ENCODE measurements around the gene SUSD3.

The SUSD3 gene

DNA sequence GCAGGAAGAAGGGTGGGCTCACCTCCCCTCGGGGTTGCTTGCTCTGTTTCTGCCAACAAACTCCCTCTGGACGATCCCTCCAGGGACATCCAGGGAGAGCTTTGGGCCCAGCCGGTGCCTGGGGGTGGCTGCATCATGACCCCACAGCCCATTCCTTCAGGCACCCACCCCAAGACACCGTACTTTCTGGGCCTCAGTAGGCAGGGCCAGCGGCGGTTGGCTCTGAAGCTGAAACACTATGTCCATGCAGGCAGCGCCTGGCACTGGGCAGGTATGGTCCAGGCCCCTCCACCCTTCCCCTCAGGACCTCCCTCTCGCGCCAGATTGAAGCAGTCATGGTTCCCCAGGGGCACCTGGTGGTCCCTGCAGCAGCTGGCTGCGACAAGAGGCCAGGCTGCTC lies 18.5 kb upstream of the SUSD3 start:
- H3K4me3 ChIP-seq (ENCODE audit: extremely low read depth, insufficient read depth, low read length, poor library complexity, severe bottlenecking), result no peak overlapping the region
- WGBS, 2 experiments (ENCODE audit: insufficient coverage in 2 of 2), result 84 to 93% methylated on average over 8 to 9 of the region's 10 CpGs
- H3K9me3 ChIP-seq (ENCODE audit: control insufficient read depth, low read length), result no peaks in the 10 kb centered on the region
- no peaks in the 10 kb centered on the region for H3K36me3 ChIP-seq (ENCODE audit: control insufficient read depth, insufficient read depth, low read length)
- no peak overlapping the region for H3K27ac ChIP-seq (ENCODE audit: low read depth, low read length, severe bottlenecking)
- no peaks in the 10 kb centered on the region for H3K4me1 ChIP-seq (ENCODE audit: control insufficient read depth, insufficient read depth, low read length, poor library complexity, severe bottlenecking)

DNA sequence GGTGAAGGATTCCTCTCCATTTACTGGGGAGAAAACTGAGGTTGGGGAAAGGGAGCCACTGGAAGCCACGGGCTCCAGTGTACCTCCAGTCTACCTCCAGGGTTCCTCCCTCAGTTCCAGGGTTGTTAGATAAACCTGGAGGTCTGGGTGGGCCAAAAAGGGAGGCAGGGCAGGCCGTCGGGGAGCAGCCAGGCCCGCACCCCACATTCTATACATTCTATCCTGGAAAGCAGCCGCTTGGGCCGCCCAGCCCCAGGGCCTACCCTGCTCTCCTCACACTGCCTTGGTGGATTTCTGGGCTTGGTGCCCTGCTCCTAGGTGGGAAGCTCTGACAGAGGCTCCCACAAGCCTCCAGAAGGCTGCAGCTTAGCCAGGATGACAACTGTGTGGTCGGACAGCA lies 18.1 kb upstream of the SUSD3 start:
- H3K4me3 ChIP-seq (ENCODE audit: extremely low read depth, insufficient read depth, low read length, poor library complexity, severe bottlenecking), result no peak overlapping the region
- H3K27ac ChIP-seq (ENCODE audit: low read depth, low read length, severe bottlenecking), result no peak overlapping the region
- H3K9me3 ChIP-seq (ENCODE audit: control insufficient read depth, low read length), result no peaks in the 10 kb centered on the region
- 88 to 97% methylated on average over 4 to 6 of the region's 7 CpGs for WGBS, 2 experiments (ENCODE audit: insufficient coverage in 2 of 2)
- no peaks in the 10 kb centered on the region for H3K36me3 ChIP-seq (ENCODE audit: control insufficient read depth, insufficient read depth, low read length)
- no peaks in the 10 kb centered on the region for H3K4me1 ChIP-seq (ENCODE audit: control insufficient read depth, insufficient read depth, low read length, poor library complexity, severe bottlenecking)

DNA sequence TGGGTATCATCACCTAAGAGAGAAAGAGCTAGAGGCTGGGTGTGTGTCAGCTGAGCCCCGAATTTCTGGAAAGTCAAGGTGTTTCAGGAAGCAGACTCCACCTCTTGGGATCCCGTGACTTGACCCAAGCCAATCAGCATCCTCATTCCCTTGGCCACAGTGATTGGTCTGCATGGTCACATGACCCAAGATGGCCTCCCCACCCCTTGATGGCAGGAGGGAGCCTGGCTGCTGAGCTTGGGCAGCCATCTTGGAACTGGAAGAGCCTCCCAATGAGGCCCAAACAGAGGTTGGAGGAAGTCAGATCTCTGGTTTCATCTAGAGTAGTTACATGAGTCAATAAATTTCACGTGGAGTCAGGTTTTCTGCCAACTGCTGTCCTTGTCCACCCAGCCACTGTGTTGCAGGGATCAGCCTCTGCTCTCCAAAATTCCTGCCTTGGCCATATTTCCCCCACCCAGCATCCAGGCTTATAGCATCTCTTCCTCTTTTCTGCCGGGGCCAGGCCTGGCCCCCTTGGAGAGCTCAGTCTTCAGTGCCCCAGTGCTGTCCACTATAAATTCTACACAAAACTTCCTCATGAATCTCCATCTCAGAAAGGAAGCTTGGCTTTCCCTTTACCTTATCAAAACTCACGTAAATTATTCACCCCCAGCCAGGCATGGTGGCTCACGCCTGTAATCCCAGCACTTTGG lies 17.2 kb upstream of the SUSD3 start:
- no peaks in the 10 kb centered on the region for H3K9me3 ChIP-seq (ENCODE audit: control insufficient read depth, low read length)
- no peak overlapping the region for H3K27ac ChIP-seq (ENCODE audit: low read depth, low read length, severe bottlenecking)
- 86 to 93% methylated on average over 5 to 6 of the region's 6 CpGs for WGBS, 2 experiments (ENCODE audit: insufficient coverage in 2 of 2)
- H3K4me1 ChIP-seq (ENCODE audit: control insufficient read depth, insufficient read depth, low read length, poor library complexity, severe bottlenecking), result no peaks in the 10 kb centered on the region
- no peaks in the 10 kb centered on the region for H3K36me3 ChIP-seq (ENCODE audit: control insufficient read depth, insufficient read depth, low read length)
- no peak overlapping the region for H3K4me3 ChIP-seq (ENCODE audit: extremely low read depth, insufficient read depth, low read length, poor library complexity, severe bottlenecking)

DNA sequence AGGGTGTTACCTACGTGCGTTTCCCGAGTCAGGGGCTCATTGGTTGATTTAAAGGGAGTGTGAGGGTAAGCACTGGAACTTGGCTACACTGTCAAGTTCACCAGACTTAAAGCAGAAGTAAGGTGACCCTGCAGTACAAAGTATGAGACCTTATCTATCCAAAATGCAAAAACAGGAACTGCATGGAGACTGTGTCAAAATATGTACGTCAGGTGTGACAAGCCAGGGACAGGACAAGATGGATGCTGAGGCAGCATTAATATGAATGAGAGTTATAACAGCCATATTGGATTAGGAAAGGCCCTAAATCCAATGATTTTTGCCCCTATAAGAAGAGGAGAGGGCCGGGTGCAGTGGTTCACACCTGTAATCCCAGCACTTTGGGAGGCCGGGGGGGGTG lies 15.4 kb upstream of the SUSD3 start:
- no peak overlapping the region for H3K27ac ChIP-seq (ENCODE audit: low read depth, low read length, severe bottlenecking)
- WGBS, 2 experiments (ENCODE audit: insufficient coverage in 2 of 2), result 89 to 94% methylated on average over 4 to 5 of the region's 6 CpGs
- no peaks in the 10 kb centered on the region for H3K4me1 ChIP-seq (ENCODE audit: control insufficient read depth, insufficient read depth, low read length, poor library complexity, severe bottlenecking)

DNA sequence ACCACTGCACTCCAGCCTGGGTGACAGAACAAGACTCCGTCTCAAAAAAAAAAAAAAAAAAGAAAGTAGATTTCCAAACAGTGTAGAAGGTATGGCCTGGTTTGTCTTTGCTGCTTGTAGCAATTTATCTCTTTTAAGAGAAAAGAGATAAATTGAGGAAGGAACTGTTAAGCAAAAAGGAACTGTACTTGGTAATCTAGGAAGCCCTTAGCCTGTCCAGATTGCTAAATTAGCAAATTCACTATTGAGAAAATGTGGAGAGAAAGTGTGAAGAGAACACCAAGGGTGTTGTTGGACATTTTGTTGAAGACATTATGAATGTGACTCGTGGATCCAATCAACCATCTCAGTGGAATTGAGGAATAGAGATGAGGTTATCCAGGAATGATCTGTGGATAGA lies 13.0 kb upstream of the SUSD3 start:
- H3K36me3 ChIP-seq (ENCODE audit: control insufficient read depth, insufficient read depth, low read length), result no peaks in the 10 kb centered on the region
- WGBS, 2 experiments (ENCODE audit: insufficient coverage in 2 of 2), result 67 to 100% methylated on average over 1 of the region's 2 CpGs
- H3K4me1 ChIP-seq (ENCODE audit: control insufficient read depth, insufficient read depth, low read length, poor library complexity, severe bottlenecking), result no peaks in the 10 kb centered on the region

More for the DNA sequence above, 15.4 kb upstream of the SUSD3 start:
- Histone ChIP-seq H3K36me3 (ENCODE audit: control insufficient read depth, insufficient read depth, low read length) (no peaks in the 10 kb centered on the region), H3K4me3 (ENCODE audit: extremely low read depth, insufficient read depth, low read length, poor library complexity, severe bottlenecking) (no peak overlapping the region), H3K9me3 (ENCODE audit: control insufficient read depth, low read length) (no peaks in the 10 kb centered on the region)

DNA sequence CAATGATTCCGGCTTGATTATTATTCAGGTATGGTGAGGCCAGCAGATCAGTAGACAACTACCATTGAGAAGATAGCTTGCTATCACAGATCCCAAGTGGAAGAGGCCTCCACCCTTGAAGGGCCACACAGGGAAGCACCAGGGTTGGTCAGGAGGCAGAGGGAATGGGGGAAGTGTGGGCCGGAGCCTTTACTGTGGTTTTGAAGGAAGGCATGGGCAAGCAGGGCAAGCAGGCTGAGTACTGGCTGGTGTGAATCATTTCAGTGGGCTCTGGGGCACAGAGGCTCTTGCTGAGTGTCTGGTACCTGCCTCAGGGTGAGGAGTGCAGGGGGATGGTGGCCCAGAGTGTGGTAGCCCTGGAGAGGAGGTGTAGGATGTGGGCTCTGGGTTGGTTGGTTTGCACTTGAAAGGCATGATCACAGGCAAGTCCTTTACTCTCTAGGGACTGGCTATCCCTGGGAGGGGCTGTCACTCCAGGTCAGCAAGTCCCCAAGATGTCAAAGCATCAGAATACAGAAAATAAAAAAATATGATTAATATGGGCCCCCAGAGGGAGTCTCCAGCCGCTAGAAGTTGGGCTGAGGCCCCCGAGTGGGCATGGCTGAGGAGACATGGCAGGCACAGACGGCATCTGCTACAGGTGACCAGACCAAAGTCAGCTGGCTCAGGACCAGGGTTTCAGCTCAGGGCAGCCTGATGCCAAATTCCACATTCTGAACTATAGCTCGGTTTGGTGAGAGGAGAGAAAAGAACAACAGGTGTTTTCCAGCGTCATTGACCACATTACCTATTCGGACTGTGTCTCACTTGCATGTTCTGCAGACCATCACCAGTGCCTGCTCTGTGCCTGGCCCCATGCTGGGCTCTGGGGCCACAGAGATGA lies 9.7 kb upstream of the SUSD3 start:
- peaks cover 4% of the 10 kb centered on the region for H3K4me1 ChIP-seq (ENCODE audit: control insufficient read depth, insufficient read depth, low read length, poor library complexity, severe bottlenecking)
- H3K36me3 ChIP-seq (ENCODE audit: control insufficient read depth, insufficient read depth, low read length), result no peaks in the 10 kb centered on the region
- no peak overlapping the region for H3K4me3 ChIP-seq (ENCODE audit: extremely low read depth, insufficient read depth, low read length, poor library complexity, severe bottlenecking)
- no peaks in the 10 kb centered on the region for H3K9me3 ChIP-seq (ENCODE audit: control insufficient read depth, low read length)
- H3K27ac ChIP-seq (ENCODE audit: low read depth, low read length, severe bottlenecking), result no peak overlapping the region
- WGBS, 2 experiments (ENCODE audit: insufficient coverage in 2 of 2), result 89 to 90% methylated on average over 5 to 8 of the region's 8 CpGs

More for the DNA sequence above, 13.0 kb upstream of the SUSD3 start:
- H3K9me3 ChIP-seq (ENCODE audit: control insufficient read depth, low read length), result no peaks in the 10 kb centered on the region
- H3K27ac ChIP-seq (ENCODE audit: low read depth, low read length, severe bottlenecking), result no peak overlapping the region
- H3K4me3 ChIP-seq (ENCODE audit: extremely low read depth, insufficient read depth, low read length, poor library complexity, severe bottlenecking), result no peak overlapping the region

DNA sequence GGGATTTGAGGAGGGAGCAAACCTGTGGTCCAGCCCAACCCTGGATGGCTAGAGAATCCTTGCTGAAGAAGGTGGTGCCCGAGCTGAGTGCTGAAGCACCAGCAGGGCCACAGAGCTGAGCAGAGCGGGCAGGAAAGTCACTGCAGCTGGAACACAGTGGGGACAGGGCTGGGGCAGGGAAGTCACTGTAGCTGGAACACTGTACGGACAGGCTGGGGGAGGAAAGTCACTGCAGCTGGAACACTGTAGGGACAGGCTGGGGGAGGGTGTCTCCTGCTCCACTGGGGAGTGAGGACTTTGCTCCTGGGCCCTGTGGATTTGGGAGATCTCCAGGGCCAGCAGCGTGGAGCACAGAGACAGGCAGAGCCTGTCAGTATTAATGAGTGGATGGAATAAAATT lies 9.0 kb upstream of the SUSD3 start:
- Histone ChIP-seq H3K9me3 (ENCODE audit: control insufficient read depth, low read length) (no peaks in the 10 kb centered on the region), H3K4me3 (ENCODE audit: extremely low read depth, insufficient read depth, low read length, poor library complexity, severe bottlenecking) (no peak overlapping the region)

DNA sequence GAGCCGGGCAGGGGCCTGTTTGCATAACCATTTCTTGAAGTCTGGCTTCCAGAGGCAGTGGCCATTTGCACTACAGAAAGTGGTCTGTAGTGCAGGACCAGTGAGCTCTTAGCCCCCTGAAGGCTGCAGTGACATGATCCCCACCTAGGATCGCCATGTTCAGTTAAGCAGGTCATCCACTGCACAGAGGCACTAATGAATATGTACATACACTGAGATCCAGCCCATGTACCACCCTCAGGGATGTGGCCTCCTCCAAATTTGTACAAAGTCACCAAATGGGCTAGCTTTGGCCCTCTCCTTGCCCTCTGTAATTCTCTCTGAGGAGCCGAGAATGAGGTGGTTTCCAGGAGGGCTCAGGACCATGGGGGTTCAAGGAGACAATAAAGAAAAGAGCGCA lies 8.3 kb upstream of the SUSD3 start:
- 89 to 91% methylated on average over 4 of the region's 4 CpGs for WGBS, 2 experiments (ENCODE audit: insufficient coverage in 2 of 2)

More for the DNA sequence above, 9.0 kb upstream of the SUSD3 start:
- peaks cover 4% of the 10 kb centered on the region for H3K4me1 ChIP-seq (ENCODE audit: control insufficient read depth, insufficient read depth, low read length, poor library complexity, severe bottlenecking)
- no peaks in the 10 kb centered on the region for H3K36me3 ChIP-seq (ENCODE audit: control insufficient read depth, insufficient read depth, low read length)
- no peak overlapping the region for H3K27ac ChIP-seq (ENCODE audit: low read depth, low read length, severe bottlenecking)
- 86 to 94% methylated on average over 4 of the region's 4 CpGs for WGBS, 2 experiments (ENCODE audit: insufficient coverage in 2 of 2)

DNA sequence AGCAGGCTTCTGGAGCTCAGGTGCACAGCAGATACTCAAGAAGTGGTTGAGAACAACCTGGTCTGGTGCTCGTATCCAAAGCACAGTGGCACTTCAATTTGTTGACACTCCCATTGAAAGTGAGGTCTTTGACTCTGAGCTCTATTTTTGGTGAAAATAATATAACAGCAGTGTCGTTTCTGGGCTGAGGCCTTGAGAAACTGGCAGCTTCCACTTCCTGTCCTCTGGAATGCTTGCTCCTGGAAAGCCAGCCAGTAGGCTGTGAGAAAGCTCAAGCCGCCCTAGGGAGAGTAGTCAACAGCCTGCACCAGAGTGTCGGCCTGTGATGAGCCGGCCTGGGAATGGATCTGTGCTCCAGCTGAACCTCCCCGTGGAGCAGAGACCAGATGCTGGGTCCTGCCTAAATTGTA lies 6.8 kb upstream of the SUSD3 start:
- H3K9me3 ChIP-seq (ENCODE audit: control insufficient read depth, low read length), result no peaks in the 10 kb centered on the region
- 76 to 87% methylated on average over 5 to 6 of the region's 6 CpGs for WGBS, 2 experiments (ENCODE audit: insufficient coverage in 2 of 2)
- H3K27ac ChIP-seq (ENCODE audit: low read depth, low read length, severe bottlenecking), result no peak overlapping the region
- no peak overlapping the region for H3K4me3 ChIP-seq (ENCODE audit: extremely low read depth, insufficient read depth, low read length, poor library complexity, severe bottlenecking)
- H3K4me1 ChIP-seq (ENCODE audit: control insufficient read depth, insufficient read depth, low read length, poor library complexity, severe bottlenecking), result peaks cover 4% of the 10 kb centered on the region
- H3K36me3 ChIP-seq (ENCODE audit: control insufficient read depth, insufficient read depth, low read length), result no peaks in the 10 kb centered on the region

More for the DNA sequence above, 8.3 kb upstream of the SUSD3 start:
- Histone ChIP-seq H3K27ac (ENCODE audit: low read depth, low read length, severe bottlenecking) (no peak overlapping the region), H3K4me1 (ENCODE audit: control insufficient read depth, insufficient read depth, low read length, poor library complexity, severe bottlenecking) (peaks cover 4% of the 10 kb centered on the region), H3K4me3 (ENCODE audit: extremely low read depth, insufficient read depth, low read length, poor library complexity, severe bottlenecking) (no peak overlapping the region), H3K9me3 (ENCODE audit: control insufficient read depth, low read length) (no peaks in the 10 kb centered on the region), H3K36me3 (ENCODE audit: control insufficient read depth, insufficient read depth, low read length) (no peaks in the 10 kb centered on the region)

DNA sequence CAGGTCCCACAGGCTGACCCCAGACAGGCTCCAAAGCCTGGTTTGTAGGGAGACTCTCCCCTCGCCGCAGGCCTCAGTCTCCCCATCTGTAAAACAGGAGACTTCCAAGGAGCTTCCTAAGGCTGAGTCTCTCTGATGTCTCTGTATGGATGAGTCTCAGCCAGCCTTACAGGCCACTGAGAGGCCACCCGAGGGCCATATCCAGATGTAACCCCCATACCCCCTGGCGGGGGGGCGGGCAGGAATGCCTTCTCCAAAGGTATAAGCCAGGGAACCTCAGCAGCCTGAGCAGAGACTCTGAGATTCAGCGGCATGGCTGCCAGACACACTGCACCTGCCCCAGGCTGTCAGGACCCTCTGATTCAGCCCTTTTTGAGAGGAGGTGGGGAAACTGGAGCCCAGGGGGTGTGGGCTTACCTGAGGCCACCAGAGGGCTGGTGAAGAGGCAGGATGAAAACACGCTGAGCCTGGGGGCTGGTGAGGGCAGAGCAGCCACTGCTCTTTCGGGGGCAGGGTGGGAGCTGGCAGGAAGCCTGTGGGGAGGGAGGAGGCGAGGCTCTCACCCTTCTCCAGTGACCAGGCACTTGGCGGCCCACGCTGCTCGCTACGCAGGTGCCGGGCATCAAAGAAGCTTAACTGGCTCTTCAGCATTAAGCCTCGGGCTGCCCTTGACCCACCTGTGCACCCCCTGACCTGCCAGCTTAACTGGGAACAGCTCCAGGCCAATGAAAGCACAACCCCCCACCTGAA lies 5.5 kb upstream of the SUSD3 start:
- no peak overlapping the region for H3K4me3 ChIP-seq (ENCODE audit: extremely low read depth, insufficient read depth, low read length, poor library complexity, severe bottlenecking)
- H3K4me1 ChIP-seq (ENCODE audit: control insufficient read depth, insufficient read depth, low read length, poor library complexity, severe bottlenecking), result peaks cover 4% of the 10 kb centered on the region
- H3K9me3 ChIP-seq (ENCODE audit: control insufficient read depth, low read length), result no peaks in the 10 kb centered on the region
- 84 to 92% methylated on average over 12 to 13 of the region's 15 CpGs for WGBS, 2 experiments (ENCODE audit: insufficient coverage in 2 of 2)
- no peaks in the 10 kb centered on the region for H3K36me3 ChIP-seq (ENCODE audit: control insufficient read depth, insufficient read depth, low read length)
- no peak overlapping the region for H3K27ac ChIP-seq (ENCODE audit: low read depth, low read length, severe bottlenecking)

All from mesodermal cell (in vitro differentiated cells).